Glutamatergic neuron (in vitro differentiated cells): ENCODE results near the gene LTB. TPM values are rescaled to one million over a fixed set of nuclear protein-coding genes. Genes with fewer than 3 reads are reported as not detected.

ENCODE experiments used
- DNase-seq: peaks from one replicate; pipeline ENCODE4 v3.0.0; 2022
- H3K27ac Mint-ChIP-seq: one replicate; pipeline ENCODE4 v1.8.0; 2020; ENCODE audit warnings: mild to moderate bottlenecking, mixed read lengths, inconsistent platforms; ENCODE audit not compliant: unreplicated experiment
- H3K27me3 Mint-ChIP-seq: one replicate; pipeline ENCODE4 v1.8.0; 2020; ENCODE audit warnings: mild to moderate bottlenecking, moderate library complexity, mixed read lengths, inconsistent platforms; ENCODE audit not compliant: unreplicated experiment
- H3K36me3 Mint-ChIP-seq: one replicate; pipeline ENCODE4 v1.8.0; 2020; ENCODE audit warnings: mild to moderate bottlenecking, mixed read lengths, inconsistent platforms; ENCODE audit not compliant: unreplicated experiment
- H3K4me1 Mint-ChIP-seq: one replicate; pipeline ENCODE4 v1.8.0; 2020; ENCODE audit warnings: mild to moderate bottlenecking, low read depth, mixed read lengths, inconsistent platforms; ENCODE audit not compliant: unreplicated experiment
- H3K4me3 Mint-ChIP-seq: one replicate; pipeline ENCODE4 v1.8.0; 2020; ENCODE audit warnings: mild to moderate bottlenecking, mixed read lengths, inconsistent platforms; ENCODE audit not compliant: unreplicated experiment
- H3K9me3 Mint-ChIP-seq: one replicate; pipeline ENCODE4 v1.8.0; 2020; ENCODE audit warnings: mild to moderate bottlenecking, moderate library complexity, mixed read lengths, inconsistent platforms; ENCODE audit not compliant: unreplicated experiment
- CTCF ChIP-seq: fragments of 200-600 bp; sonication (generic); IDR thresholded peaks from one replicate; pipeline ENCODE4 v1.5.0; 2021; ENCODE audit not compliant: partially characterized antibody, unreplicated experiment
- total RNA-seq: library from RNA; stranded (reverse); fragmentation: NEBNext Ultra II Directional; extraction: Animal tissue kit (Norgen Biotek cat#: 25700); gene quantifications from one replicate; pipeline ENCODE4 v1.2.1, GENCODE V29; 2021; ENCODE audit not compliant: unreplicated experiment

Gene LTB
- total RNA-seq, 1 donor from 2014 or later = not detected

- no peak for TF ChIP-seq CTCF
- Mint-ChIP-seq H3K4me1 (peaks cover 17% of the 10 kb centered on the region), H3K4me3 (no peak overlapping the region), H3K27ac (no peak overlapping the region), H3K27me3 (peaks cover 5% of the 10 kb centered on the region), H3K36me3 (peaks cover 20% of the 10 kb centered on the region), H3K9me3 (peaks cover 7% of the 10 kb centered on the region)
- no peak for DNase-seq
Observed at GRCh38 chr6:31534521-31535040, 47.6 kb downstream of the LTB start.

GRCh38 chr6:31534011-31534410, 48.2 kb downstream of the LTB start:
- Mint-ChIP-seq H3K4me3 (no peak overlapping the region), H3K9me3 (peaks cover 3% of the 10 kb centered on the region), H3K36me3 (peaks cover 14% of the 10 kb centered on the region), H3K27me3 (peaks cover 2% of the 10 kb centered on the region), H3K4me1 (peaks cover 11% of the 10 kb centered on the region), H3K27ac (no peak overlapping the region)
- TF ChIP-seq CTCF = no peak
- DNase-seq = no peak

- no peak for DNase-seq
- no peak for TF ChIP-seq CTCF
- Mint-ChIP-seq H3K4me3 (no peak overlapping the region), H3K4me1 (peaks cover 6% of the 10 kb centered on the region), H3K27me3 (peaks cover 5% of the 10 kb centered on the region), H3K27ac (no peak overlapping the region), H3K36me3 (peaks cover 9% of the 10 kb centered on the region), H3K9me3 (peaks cover 3% of the 10 kb centered on the region)
Observed at GRCh38 chr6:31533455-31533841, 48.8 kb downstream of the LTB start.

GRCh38 chr6:31532644-31533454, 49.4 kb downstream of the LTB start:
- Mint-ChIP-seq H3K36me3 (peaks cover 8% of the 10 kb centered on the region), H3K9me3 (peaks cover 3% of the 10 kb centered on the region), H3K4me1 (peaks cover 3% of the 10 kb centered on the region), H3K4me3 (no peak overlapping the region), H3K27me3 (peaks cover 8% of the 10 kb centered on the region), H3K27ac (no peak overlapping the region)
- DNase-seq = no peak
- no peak for TF ChIP-seq CTCF
